Fibroblast of the aortic adventitia (primary cell): ENCODE results near the gene ATXN1L. TPM values are rescaled to one million over a fixed set of nuclear protein-coding genes. Genes with fewer than 3 reads are reported as not detected.
"Not testable (repeated sequence)": the region's sequence is repeated elsewhere in the genome, so short reads cannot be mapped to it uniquely, and the experiment has no call there.

Experiments
- DNase-seq: peaks from one replicate; pipeline ENCODE4 v3.0.0-alpha.2; 2010; ENCODE audit warnings: low read depth
- H3K4me3 ChIP-seq: 2 replicates; pipeline ENCODE4 v1.5.1; 2011; ENCODE audit warnings: low read depth, mild to moderate bottlenecking, control low read depth, low read length, moderate library complexity
- CTCF ChIP-seq: IDR thresholded peaks from 2 replicates; pipeline ENCODE4 v1.5.1; 2011; ENCODE audit warnings: mild to moderate bottlenecking, low read length, control low read depth, inconsistent platforms; ENCODE audit not compliant: insufficient read depth
- total RNA-seq: library from RNA; depleted of rRNA; stranded (reverse); fragments of >200 nt; gene quantifications from 2 replicates; pipeline ENCODE4 v1.2.3, GENCODE V29; 2012; ENCODE audit warnings: low replicate concordance

ATXN1L gene
- total RNA-seq: 8.3 and 16.0 TPM in 2 replicates

- peak; percentile 92 for DNase-seq
- no peak for TF ChIP-seq CTCF
- peak within 1 kb of the TSS; percentile 91 for H3K4me3 ChIP-seq
Observed at GRCh38 chr16:71845639-71846430, at the start of gene ATXN1L. Gene ATXN1L (plus strand): TSS chr16:71845976. CDS start chr16:71849741, 3,765 bp downstream.

DNA sequence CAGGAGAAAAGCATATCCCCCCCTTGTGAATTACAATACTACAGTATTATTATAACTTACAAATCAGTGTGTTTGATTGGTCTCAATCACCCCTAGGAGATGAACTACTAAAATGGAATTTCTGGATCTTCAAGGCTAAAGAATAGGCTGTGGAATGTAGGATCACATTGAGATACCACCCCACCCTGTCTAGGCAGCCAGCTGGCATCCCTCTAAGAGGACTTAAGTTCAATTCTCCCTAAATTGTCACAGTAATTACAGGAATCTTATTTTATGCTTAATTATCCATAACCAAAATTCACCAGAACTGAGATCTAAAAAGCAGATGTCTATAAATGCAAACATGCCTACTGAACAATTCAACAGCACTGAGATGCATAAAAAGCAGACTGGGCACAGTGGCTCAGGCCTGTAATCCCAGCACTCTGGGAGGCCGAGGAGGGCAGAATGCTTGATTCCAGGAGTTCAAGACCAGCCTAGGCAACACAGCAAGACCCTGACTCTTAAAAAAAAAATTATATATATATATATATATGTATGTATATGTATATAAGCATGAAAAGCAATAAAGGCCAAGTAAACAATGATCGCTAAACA, 49.2 kb upstream of the ATXN1L start:
- TF ChIP-seq CTCF: no peak
- DNase-seq: no peak
- no peak overlapping the region for H3K4me3 ChIP-seq

DNA sequence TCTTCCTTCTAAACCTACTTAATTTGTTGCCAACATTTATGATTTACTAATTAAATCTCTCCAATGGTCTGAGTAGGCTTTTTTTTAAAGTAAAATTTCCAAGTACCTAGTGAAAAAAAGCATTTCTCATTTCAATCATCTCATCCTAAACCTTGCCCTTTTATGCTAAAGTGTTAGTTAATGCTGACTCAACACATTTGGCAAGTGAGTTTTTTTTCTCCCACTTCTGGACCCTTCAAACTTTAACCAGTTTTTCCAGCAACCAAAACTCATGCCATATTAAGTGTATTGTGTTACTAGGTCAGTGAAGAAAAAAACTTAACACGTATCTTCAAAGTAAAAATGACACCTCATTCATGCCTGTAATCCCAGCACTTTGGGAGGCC, 42.5 kb upstream of the ATXN1L start:
- no peak for TF ChIP-seq CTCF
- DNase-seq: no peak
- no peak overlapping the region for H3K4me3 ChIP-seq

- peak; percentile 23 for DNase-seq
Observed at GRCh38 chr16:71807905-71808592, 37.7 kb upstream of the ATXN1L start.

DNA sequence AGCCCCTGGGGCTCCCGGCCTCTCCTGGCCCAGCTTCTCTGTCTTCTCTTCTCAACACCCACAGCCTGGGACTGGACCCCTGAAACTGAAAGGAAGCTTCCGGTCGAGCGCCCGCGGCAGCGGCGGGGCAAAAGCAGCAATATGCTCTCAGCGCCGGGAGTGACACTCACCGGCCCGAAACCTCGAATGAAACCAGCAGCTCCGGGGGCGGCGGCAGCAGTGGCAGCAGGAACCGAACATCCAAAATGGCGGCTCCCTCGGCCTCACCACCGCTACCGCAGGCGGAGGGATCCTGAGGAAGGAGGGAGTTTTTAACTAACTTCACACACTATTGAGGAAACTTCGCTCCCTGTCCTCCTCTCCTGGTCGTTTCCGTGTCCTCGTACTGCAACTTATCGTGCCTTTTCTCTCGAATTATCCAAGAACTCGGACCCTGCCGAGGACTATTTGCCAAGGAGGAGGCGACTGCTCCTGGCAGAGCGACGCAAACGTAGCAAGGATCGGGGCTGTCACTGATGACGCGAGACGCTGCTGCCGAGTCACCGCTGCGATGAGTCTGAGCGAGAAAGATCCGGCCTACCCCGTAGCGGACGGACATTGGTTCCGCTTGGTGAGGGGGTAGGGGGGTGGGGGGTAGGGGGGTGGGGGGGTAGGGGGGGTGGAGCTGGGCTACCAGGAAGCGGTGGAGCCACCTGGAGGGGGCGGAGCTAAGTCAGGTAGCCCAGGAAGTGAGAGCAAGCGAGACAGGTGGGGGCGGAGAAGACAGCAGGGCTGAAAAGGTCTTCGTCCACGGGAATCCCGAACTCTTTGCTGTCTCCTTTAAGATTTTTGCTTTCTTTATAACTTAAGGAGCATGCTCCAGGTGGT, 37.0 kb upstream of the ATXN1L start, which contains the start of gene AP1G1:
Gene AP1G1 (minus strand): TSS at position 242 of the 867 bp plus-strand sequence. CDS start 19,355 bp downstream, outside the sequence.
- peak within 1 kb of the TSS; percentile 91 for H3K4me3 ChIP-seq
- peak; percentile 99 for DNase-seq
- TF ChIP-seq CTCF: no peak

More at GRCh38 chr16:71807905-71808592, 37.7 kb upstream of the ATXN1L start:
- H3K4me3 ChIP-seq: peak overlapping the region; percentile 91
- TF ChIP-seq CTCF: no peak

DNA sequence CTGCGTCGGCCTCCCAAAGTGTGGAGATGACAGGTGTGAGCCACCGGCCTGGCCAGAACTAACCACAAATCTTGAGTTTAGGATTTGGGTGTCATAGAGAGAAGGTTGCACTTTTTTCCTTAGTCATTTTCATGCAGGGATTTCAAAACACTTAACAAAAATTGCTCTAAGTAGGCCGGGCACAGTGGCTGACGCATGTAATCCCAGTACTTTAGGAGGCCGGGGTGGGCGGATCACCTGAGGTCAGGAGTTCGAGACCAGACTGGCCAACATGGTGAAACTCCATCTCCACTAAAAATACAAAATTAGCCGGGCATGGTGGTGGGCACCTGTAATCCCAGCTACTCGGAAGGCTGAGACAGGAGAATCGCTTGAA, 35.6 kb upstream of the ATXN1L start:
- DNase-seq, H3K4me3 ChIP-seq: not testable (repeated sequence)
